ENCODE results near the gene ARRDC5. TPM values are rescaled to one million over a fixed set of nuclear protein-coding genes. Genes with fewer than 3 reads are reported as not detected.

ARRDC5 gene
- total and polyA plus RNA-seq, 2 of the 13 experiments (the other 11 are each of a cell fraction or from before 2014, with no cell fraction given) = not detected

GRCh38 chr19:4870025-4870700 is 32.5 kb downstream of the ARRDC5 start (continued):
- no peak for TF ChIP-seq ZBTB40 (IDR thresholded peaks at IDR 0.05)
- peak; percentile 44; the same call in 1 of the 2 replicates for TF ChIP-seq ZBTB40 (CRISPR knock-in tag; IDR thresholded peaks at IDR 0.05)
- TF ChIP-seq, protein P1, sequence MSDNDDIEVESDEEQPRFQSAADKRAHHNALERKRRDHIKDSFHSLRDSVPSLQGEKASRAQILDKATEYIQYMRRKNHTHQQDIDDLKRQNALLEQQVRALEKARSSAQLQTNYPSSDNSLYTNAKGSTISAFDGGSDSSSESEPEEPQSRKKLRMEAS (IDR thresholded peaks at IDR 0.05) = peak; percentile 73
- TF ChIP-seq YY1 (IDR thresholded peaks at IDR 0.05; ENCODE audit: insufficient read depth, insufficient replicate concordance, low read depth, low read length) = peak; percentile 51
- TF ChIP-seq ZNF891 (CRISPR knock-in tag; IDR thresholded peaks at IDR 0.05) = no peak
- TF ChIP-seq KMT2B (CRISPR knock-in tag; IDR thresholded peaks at IDR 0.05) = peak; percentile 22; the same call in 1 of the 2 replicates
- no peak for TF ChIP-seq ZNF576 (CRISPR knock-in tag; IDR thresholded peaks at IDR 0.05)
- TF ChIP-seq ZNF557 (CRISPR knock-in tag; IDR thresholded peaks at IDR 0.05) = no peak
- TF ChIP-seq SIX4 (CRISPR knock-in tag; IDR thresholded peaks at IDR 0.05) = peak; percentile 64; the same call in 1 of the 2 replicates
- TF ChIP-seq JUN (CRISPR knock-in tag; IDR thresholded peaks at IDR 0.05) = peak; percentile 95
- TF ChIP-seq PAF1 (CRISPR knock-in tag; IDR thresholded peaks at IDR 0.05) = no peak
- peak; percentile 75; the same call in 1 of the 2 replicates for TF ChIP-seq BRD4 (CRISPR knock-in tag; IDR thresholded peaks at IDR 0.05)
- peak; percentile 66; the same call in 1 of the 2 replicates for TF ChIP-seq ZNF563 (CRISPR knock-in tag; IDR thresholded peaks at IDR 0.05)
- TF ChIP-seq XBP1 (CRISPR knock-in tag; IDR thresholded peaks at IDR 0.05) = no peak
- TF ChIP-seq ZNF207 (IDR thresholded peaks at IDR 0.05; ENCODE audit: borderline replicate concordance) = no peak
- no peak for TF ChIP-seq ZNF672 (CRISPR knock-in tag; IDR thresholded peaks at IDR 0.05)
- TF ChIP-seq ZNF569 (CRISPR knock-in tag; IDR thresholded peaks at IDR 0.05; ENCODE audit: borderline replicate concordance) = no peak
- peak; percentile 15; the same call in 1 of the 2 replicates for TF ChIP-seq SMAD3 (CRISPR knock-in tag; IDR thresholded peaks at IDR 0.05)
- TF ChIP-seq RELA (CRISPR knock-in tag; IDR thresholded peaks at IDR 0.05) = no peak
- TF ChIP-seq NFYC (CRISPR knock-in tag; IDR thresholded peaks at IDR 0.05) = no peak
- TF ChIP-seq MAFG (CRISPR knock-in tag; IDR thresholded peaks at IDR 0.05) = no peak
